GM23248 (cell line): ENCODE measurements around the gene PRKD1.

Source experiments
- EZH2 ChIP-seq: fragments of 200-600 bp; sonication (generic); IDR thresholded peaks from 2 replicates; pipeline ENCODE4 v1.6.1; 2018; ENCODE audit warnings: antibody characterized with exemption, mild to moderate bottlenecking; ENCODE audit not compliant: insufficient read depth, poor library complexity, severe bottlenecking
- EZH2phosphoT487 ChIP-seq: fragments of 200-600 bp; sonication (generic); IDR thresholded peaks from 2 replicates; pipeline ENCODE4 v1.6.1; 2018; ENCODE audit warnings: antibody characterized with exemption, moderate library complexity, mild to moderate bottlenecking, low read depth; ENCODE audit not compliant: insufficient read depth

DNA sequence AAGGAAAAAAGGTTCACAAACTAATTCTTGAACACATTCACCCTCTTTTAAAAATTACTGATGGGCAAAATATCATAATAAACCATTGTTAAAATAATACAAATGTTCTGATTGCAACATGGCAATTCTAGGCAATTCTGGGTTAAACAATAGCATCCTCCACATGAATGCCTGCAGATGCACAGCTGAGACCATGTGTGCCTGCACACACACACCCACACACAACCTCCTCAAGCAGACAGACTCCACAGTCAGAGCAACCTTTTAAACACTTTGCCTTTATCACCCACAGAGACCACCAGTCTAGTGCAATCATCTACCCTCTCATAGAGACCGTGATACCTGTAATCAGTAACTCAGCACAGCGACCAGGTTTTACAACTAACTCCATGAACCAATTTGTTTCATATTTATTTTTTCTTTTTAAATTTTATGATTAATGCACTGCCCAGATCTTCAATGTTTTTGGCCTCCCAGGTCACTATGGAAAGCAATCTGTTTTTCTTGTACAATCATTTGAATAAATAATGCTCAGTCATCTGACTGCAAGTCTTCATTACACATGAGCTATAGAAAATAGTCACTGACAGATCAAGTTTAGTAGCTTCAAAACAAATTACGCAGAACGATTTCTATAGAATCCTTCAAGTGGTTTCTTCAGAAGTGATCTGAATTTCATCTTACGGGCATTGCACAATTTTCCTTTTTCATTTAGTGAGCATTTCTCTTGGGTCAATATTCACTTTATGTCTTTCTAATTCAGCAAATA is 105.8 kb downstream of the PRKD1 start:
- TF ChIP-seq EZH2, result no peak
- TF ChIP-seq EZH2phosphoT487, result no peak
